ENCODE measurements around the gene SSH2.

GRCh38 chr17:29748400-29748799, 181.6 kb downstream of the SSH2 start:
- no peak for TF ChIP-seq EZH2phosphoT487 (IDR thresholded peaks at IDR 0.05; ENCODE audit: low read depth)
- TF ChIP-seq, protein P1, sequence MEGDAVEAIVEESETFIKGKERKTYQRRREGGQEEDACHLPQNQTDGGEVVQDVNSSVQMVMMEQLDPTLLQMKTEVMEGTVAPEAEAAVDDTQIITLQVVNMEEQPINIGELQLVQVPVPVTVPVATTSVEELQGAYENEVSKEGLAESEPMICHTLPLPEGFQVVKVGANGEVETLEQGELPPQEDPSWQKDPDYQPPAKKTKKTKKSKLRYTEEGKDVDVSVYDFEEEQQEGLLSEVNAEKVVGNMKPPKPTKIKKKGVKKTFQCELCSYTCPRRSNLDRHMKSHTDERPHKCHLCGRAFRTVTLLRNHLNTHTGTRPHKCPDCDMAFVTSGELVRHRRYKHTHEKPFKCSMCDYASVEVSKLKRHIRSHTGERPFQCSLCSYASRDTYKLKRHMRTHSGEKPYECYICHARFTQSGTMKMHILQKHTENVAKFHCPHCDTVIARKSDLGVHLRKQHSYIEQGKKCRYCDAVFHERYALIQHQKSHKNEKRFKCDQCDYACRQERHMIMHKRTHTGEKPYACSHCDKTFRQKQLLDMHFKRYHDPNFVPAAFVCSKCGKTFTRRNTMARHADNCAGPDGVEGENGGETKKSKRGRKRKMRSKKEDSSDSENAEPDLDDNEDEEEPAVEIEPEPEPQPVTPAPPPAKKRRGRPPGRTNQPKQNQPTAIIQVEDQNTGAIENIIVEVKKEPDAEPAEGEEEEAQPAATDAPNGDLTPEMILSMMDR (IDR thresholded peaks at IDR 0.05; ENCODE audit: low read depth, low read length): no peak

Measured in OCI-LY3 (cell line).